Cardiac fibroblast (primary cell): ENCODE data around the gene PSMF1.

ENCODE experiments used
- DNase-seq, 2 donors: peaks; one replicate each; pipeline versions ENCODE4 v3.0.0 to v3.0.0-alpha.2; 2010; ENCODE audit warnings: low read depth in 2 of 2
- H3K4me3 ChIP-seq, 2 donors: replicated peaks in 1 of 2; 1 replicate in 1 of 2; 2 replicates in 1 of 2; pipeline ENCODE4 v1.5.1; 2011; ENCODE audit warnings: low read depth in 2 of 2, low read length in 2 of 2, mild to moderate bottlenecking in 2 of 2, moderate library complexity in 1 of 2
- CTCF ChIP-seq: IDR thresholded peaks from one replicate; pipeline ENCODE4 v1.5.1; 2011; ENCODE audit warnings: low read depth, mild to moderate bottlenecking, low read length, inconsistent platforms

PSMF1 gene, protein sequence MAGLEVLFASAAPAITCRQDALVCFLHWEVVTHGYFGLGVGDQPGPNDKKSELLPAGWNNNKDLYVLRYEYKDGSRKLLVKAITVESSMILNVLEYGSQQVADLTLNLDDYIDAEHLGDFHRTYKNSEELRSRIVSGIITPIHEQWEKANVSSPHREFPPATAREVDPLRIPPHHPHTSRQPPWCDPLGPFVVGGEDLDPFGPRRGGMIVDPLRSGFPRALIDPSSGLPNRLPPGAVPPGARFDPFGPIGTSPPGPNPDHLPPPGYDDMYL

DNA sequence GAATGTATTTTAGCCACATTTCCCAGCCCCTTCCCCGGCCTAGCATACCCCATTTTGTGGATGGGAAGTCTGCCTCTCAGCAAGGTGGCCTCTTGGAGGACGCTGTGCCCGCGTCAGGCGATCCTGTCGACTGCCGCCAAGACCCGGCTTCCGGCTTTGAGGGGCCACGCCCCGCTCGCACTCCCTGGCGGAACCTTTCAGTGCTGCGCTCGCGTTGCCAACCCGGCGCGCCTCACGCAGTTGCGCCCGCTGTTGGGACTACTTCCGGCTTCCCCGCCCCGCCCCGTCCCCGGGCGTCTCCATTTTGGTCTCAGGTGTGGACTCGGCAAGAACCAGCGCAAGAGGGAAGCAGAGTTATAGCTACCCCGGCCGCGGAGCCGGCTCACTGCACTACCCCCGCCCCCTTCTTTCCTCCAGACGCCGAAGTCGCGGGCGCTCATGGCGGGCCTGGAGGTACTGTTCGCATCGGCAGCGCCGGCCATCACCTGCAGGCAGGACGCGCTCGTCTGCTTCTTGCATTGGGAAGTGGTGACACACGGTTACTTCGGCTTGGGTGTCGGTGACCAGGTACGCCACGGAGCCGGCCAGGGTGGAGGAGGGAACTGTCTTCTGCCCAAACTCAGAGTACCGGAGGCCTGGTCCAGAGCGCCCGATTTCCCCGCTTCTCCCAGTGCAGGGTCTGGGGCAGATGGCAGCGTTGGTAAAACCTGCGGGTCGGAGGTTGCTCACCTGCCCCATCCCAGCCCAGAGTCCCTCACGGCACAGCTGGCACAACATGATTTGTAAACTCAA is at the start of gene PSMF1:
Gene PSMF1, plus strand, starts transcription at position 267 of the 792 bp plus-strand sequence. Its CDS starts 172 bp downstream, at position 439.
- DNase-seq: peak; percentile 92 to 94
- TF ChIP-seq CTCF: no peak
- H3K4me3 ChIP-seq: peak within 1 kb of the TSS; percentile 100

- TF ChIP-seq CTCF: no peak
- H3K4me3 ChIP-seq: no peak overlapping the region
- no peak for DNase-seq
Measured at GRCh38 chr20:1072258-1072657, 46.1 kb upstream of the PSMF1 start.

GRCh38 chr20:1075616-1076015 is 42.8 kb upstream of the PSMF1 start:
- DNase-seq: no peak
- no peak overlapping the region for H3K4me3 ChIP-seq
- no peak for TF ChIP-seq CTCF

- no peak for TF ChIP-seq CTCF
- no peak overlapping the region for H3K4me3 ChIP-seq
- no peak for DNase-seq
Measured at GRCh38 chr20:1081891-1082290, 36.5 kb upstream of the PSMF1 start.

DNA sequence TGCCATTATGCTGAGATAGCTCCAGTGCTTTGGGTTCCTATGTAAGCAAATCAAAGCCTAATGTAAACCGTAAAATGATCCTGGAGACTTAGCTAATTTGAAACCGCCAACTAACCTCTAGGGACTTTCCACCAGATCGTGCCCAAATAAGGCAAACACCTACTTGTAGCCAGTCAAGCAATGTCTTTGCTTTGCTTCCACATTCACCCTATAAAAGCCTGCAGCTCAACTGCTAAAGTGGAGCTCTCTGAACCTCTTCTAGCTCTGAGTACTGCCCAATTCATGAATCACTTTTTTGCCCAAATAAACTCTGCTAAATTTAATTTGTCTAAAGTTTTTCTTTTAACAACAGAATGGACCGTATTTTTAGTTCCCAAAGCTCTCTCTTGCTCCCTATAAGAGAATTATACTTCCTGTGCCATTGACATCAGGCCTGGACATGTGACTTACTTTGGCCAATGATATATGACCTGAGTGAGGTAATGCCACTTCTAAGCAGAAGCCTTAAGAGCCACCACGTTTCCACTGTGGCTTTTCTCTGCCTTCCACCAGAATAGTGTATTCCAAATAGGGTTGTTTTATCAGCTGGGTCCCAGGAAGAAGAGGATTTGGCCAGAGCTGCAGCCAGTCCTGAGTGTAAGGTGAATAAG is 34.8 kb upstream of the PSMF1 start:
- no peak for TF ChIP-seq CTCF
- H3K4me3 ChIP-seq: no peak overlapping the region
- no peak for DNase-seq

- no peak overlapping the region for H3K4me3 ChIP-seq
- no peak for TF ChIP-seq CTCF
- no peak for DNase-seq
Measured at GRCh38 chr20:1085492-1086276, 32.7 kb upstream of the PSMF1 start.
